Smooth muscle cell (in vitro differentiated cells): ENCODE measurements around the gene DIP2A. TPM values are rescaled to one million over a fixed set of nuclear protein-coding genes. Genes with fewer than 3 reads are reported as not detected.

Experiments used
- DNase-seq: peaks from one replicate; lab custom pipeline; 2025; ENCODE audit not compliant: unreplicated experiment; lab: John Stamatoyannopoulos, UW
- H2AFZ ChIP-seq: fragments of 200-600 bp; sonication (generic); 2 replicates; pipeline ENCODE4 v1.6.0; 2016; ENCODE audit warnings: antibody characterized with exemption, low read depth, mild to moderate bottlenecking
- H3F3A ChIP-seq: fragments of 200-600 bp; sonication (generic); 2 replicates; pipeline ENCODE4 v1.6.0; 2017; ENCODE audit warnings: antibody characterized with exemption, low read depth
- H3K27ac ChIP-seq: fragments of 200-600 bp; sonication (generic); 2 replicates; pipeline ENCODE4 v1.5.1; 2016; ENCODE audit warnings: low read depth, mild to moderate bottlenecking
- H3K27me3 ChIP-seq: fragments of 200-600 bp; sonication (generic); 2 replicates; pipeline ENCODE4 v1.6.1; 2016; ENCODE audit warnings: low read depth, mild to moderate bottlenecking
- H3K36me3 ChIP-seq: fragments of 200-600 bp; sonication (generic); 2 replicates; pipeline ENCODE4 v1.5.1; 2016; ENCODE audit warnings: low read depth
- H3K4me1 ChIP-seq: fragments of 200-600 bp; sonication (generic); 2 replicates; pipeline ENCODE4 v1.5.1; 2016; ENCODE audit warnings: low read depth
- H3K4me2 ChIP-seq: fragments of 200-600 bp; sonication (generic); 2 replicates; pipeline ENCODE4 v1.6.0; 2016; ENCODE audit warnings: mild to moderate bottlenecking
- H3K4me3 ChIP-seq: fragments of 200-600 bp; sonication (generic); 2 replicates; pipeline ENCODE4 v1.5.1; 2016; ENCODE audit warnings: mild to moderate bottlenecking
- H3K79me2 ChIP-seq: fragments of 200-600 bp; sonication (generic); 2 replicates; pipeline ENCODE4 v1.6.0; 2016; ENCODE audit warnings: low read depth, mild to moderate bottlenecking
- H3K9ac ChIP-seq: fragments of 200-600 bp; sonication (generic); 2 replicates; pipeline ENCODE4 v1.6.0; 2016; ENCODE audit warnings: low read depth
- H3K9me3 ChIP-seq: fragments of 200-600 bp; sonication (generic); replicated peaks from 2 replicates; pipeline ENCODE4 v1.5.1; 2016; ENCODE audit warnings: low read depth
- H4K20me1 ChIP-seq: fragments of 200-600 bp; sonication (generic); 2 replicates; pipeline ENCODE4 v1.6.0; 2016; ENCODE audit warnings: low read depth
- CTCF ChIP-seq: fragments of 200-600 bp; sonication (generic); IDR thresholded peaks from 2 replicates; pipeline ENCODE4 v1.5.1; 2017; ENCODE audit warnings: borderline replicate concordance, mild to moderate bottlenecking, antibody characterized with exemption; ENCODE audit not compliant: insufficient read depth, poor library complexity, severe bottlenecking
- WGBS: methylation state at CpG from one replicate; pipeline ENCODE4 v1.1.7; 2016; ENCODE audit warnings: low lambda C conversion rate; 5-methylcytosine and 5-hydroxymethylcytosine counted together
- polyA plus RNA-seq: library from polyadenylated mRNA; unstranded; fragments of >200 nt; fragmentation: Nextera tagmentation; extraction: Ambion mirVana; gene quantifications from 2 replicates; pipeline ENCODE4 v1.2.1, GENCODE V29; 2016
- total RNA-seq: library from RNA; depleted of rRNA; stranded (reverse); fragments of >200 nt; gene quantifications from 2 replicates; pipeline ENCODE4 v1.2.3, GENCODE V29; 2014

Gene DIP2A
- total and polyA plus RNA-seq, 2 experiments from 2014 or later = 11.5 to 24.8 TPM

DNA sequence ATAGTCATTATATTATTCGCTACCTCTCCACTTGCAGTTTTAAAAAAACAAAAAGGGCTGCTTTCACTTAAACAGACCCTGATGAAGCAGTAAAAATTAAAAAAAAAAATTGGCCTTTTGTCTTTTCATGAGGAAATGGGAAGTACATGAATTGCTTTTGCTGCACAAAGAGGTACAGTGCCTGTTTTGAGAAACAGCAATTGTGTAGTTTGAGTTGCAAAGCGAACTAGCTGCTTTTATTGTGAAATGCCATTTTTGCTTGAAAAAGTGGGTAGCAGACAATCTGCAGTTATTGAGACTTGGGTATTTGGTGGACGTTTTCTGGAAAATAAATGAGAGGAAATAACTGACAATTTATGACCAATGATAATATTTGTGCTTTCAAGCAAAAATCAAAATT is 7.0 kb downstream of the DIP2A start:
- Histone ChIP-seq H3K4me3 (no peak overlapping the region), H3K27ac (no peak overlapping the region), H3F3A (no peaks in the 10 kb centered on the region), H3K4me1 (no peaks in the 10 kb centered on the region), H3K4me2 (no peak overlapping the region), H3K79me2 (peaks cover 47% of the 10 kb centered on the region), H3K9ac (no peak overlapping the region), H2AFZ (no peak overlapping the region), H3K36me3 (no peaks in the 10 kb centered on the region), H4K20me1 (peaks cover 55% of the 10 kb centered on the region), H3K27me3 (no peaks in the 10 kb centered on the region), H3K9me3 (no peaks in the 10 kb centered on the region)
- no peak for TF ChIP-seq CTCF
- WGBS = 97% methylated on average over 3 of the region's 3 CpGs
- no peak for DNase-seq

GRCh38 chr21:46468108-46468774 is 9.6 kb downstream of the DIP2A start:
- Histone ChIP-seq H3K4me1 (no peaks in the 10 kb centered on the region), H3K4me2 (no peak overlapping the region), H3K36me3 (no peaks in the 10 kb centered on the region), H2AFZ (no peak overlapping the region), H4K20me1 (peaks cover 51% of the 10 kb centered on the region), H3K27ac (no peak overlapping the region), H3K4me3 (no peak overlapping the region), H3K27me3 (no peaks in the 10 kb centered on the region), H3K9ac (no peak overlapping the region), H3K9me3 (no peaks in the 10 kb centered on the region), H3F3A (no peaks in the 10 kb centered on the region), H3K79me2 (peaks cover 27% of the 10 kb centered on the region)
- WGBS = 87% methylated on average over 5 of the region's 6 CpGs
- no peak for DNase-seq
- no peak for TF ChIP-seq CTCF

DNA sequence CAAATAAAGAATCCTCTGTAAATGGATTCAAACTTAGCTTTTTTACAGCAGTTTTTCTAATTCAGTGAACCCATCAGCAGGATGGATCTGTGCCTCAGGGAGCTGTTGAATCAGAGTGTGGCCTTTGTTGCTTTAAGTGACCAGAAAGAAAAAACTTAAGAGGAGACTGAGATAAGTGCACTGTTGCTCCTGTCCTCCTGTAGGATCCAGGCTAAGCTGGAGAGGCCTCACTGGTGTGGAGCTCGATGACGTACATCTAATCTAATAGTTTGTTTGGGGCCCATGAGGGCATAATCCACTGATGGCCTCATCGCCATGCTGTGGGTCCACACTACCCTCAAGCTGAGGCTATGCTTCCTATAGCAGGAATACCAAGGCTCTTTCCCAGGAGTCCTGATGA is 10.6 kb downstream of the DIP2A start:
- peaks cover 34% of the 10 kb centered on the region for H3K79me2 ChIP-seq
- no peak overlapping the region for H2AFZ ChIP-seq
- no peaks in the 10 kb centered on the region for H3F3A ChIP-seq
- no peaks in the 10 kb centered on the region for H3K36me3 ChIP-seq
- no peaks in the 10 kb centered on the region for H3K9me3 ChIP-seq
- no peak for DNase-seq
- H4K20me1 ChIP-seq = peaks cover 57% of the 10 kb centered on the region
- no peaks in the 10 kb centered on the region for H3K4me1 ChIP-seq
- WGBS = 78% methylated on average over 3 of the region's 3 CpGs
- H3K27ac ChIP-seq = no peak overlapping the region
- no peak overlapping the region for H3K4me3 ChIP-seq
- no peak for TF ChIP-seq CTCF
- no peak overlapping the region for H3K9ac ChIP-seq
- H3K27me3 ChIP-seq = no peaks in the 10 kb centered on the region
- no peak overlapping the region for H3K4me2 ChIP-seq

GRCh38 chr21:46471514-46471913 is 12.8 kb downstream of the DIP2A start:
- Histone ChIP-seq H2AFZ (no peak overlapping the region), H3K9me3 (no peaks in the 10 kb centered on the region), H3K9ac (no peak overlapping the region), H3K4me3 (no peak overlapping the region), H3F3A (no peaks in the 10 kb centered on the region), H3K27ac (no peak overlapping the region), H3K27me3 (no peaks in the 10 kb centered on the region), H3K4me1 (no peaks in the 10 kb centered on the region), H3K79me2 (peaks cover 33% of the 10 kb centered on the region), H4K20me1 (peaks cover 65% of the 10 kb centered on the region), H3K4me2 (no peak overlapping the region), H3K36me3 (no peaks in the 10 kb centered on the region)
- 92% methylated on average over 1 of the region's 1 CpG for WGBS
- DNase-seq = no peak
- TF ChIP-seq CTCF = no peak
